ENCODE measurements around the gene SHH.

The SHH gene

DNA sequence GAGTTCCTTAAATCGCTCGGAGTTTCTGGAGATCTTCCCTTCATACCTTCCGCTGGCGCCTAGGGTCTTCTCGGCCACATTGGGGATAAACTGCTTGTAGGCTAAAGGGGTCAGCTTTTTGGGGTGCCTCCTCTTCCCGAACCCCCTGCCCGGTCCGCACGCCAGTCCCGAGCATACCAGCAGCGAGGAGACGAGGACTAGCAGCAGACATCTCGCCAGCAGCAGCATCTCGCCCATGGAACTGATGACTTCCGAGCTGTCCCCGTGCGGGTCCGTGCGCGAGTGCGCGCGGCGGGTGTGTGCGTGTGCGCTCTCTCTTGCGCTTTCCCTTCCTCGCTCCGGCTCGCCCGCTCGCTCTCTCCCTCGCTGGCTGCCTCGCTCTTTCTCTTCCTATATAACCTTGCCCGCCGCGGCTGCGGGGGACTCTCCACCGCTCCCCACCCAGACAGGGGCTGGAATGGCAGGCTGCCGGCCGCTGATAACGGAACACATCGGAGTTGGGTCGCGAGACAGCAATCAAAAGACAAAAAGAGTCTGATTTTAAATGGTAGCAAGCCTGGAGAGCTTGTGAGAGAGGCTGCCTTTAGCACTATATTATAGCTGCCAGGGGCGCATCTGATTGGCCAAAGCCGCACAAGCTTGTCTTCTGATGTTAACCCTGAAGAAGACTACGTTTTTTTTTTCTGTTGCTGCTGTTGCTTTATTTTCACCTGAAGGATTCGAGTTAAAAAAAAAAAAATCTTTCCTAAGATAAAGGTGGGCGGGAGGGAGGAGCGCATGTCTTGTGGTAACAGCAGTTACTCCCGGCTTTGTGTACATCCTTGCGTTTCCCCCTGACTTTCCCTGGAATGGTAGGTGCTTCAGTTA is at the start of gene SHH:
SHH (minus strand) TSS at position 569 of the 867 bp plus-strand sequence; CDS start at position 228, 341 bp downstream.
- peak; percentile 34 for DNase-seq (ENCODE audit: low spot score)

- DNase-seq (ENCODE audit: low spot score) = no peak
These were observed 49.2 kb upstream of the SHH start for GRCh38 chr7:155861480-155861868.

- DNase-seq (ENCODE audit: low spot score) = no peak
These were observed 48.7 kb upstream of the SHH start for GRCh38 chr7:155860840-155861479.

DNA sequence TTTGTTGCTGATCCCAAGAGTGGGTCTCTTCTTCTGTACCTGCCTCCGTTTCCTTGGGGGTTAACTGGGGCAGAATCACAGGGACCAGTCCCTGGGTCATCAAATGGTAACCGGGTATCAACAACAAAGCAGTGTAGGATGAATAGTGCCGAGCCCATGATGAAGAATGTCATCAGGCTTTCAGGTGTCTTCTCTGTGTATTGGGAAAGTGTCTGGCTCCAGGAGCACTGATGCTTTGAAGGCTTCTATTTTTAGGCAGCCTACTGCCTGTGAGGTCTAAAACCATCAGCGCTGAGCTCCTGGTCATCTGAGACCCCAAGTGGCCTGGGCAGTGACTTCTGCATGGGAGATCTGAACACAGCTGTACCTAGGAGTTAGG is 48.2 kb upstream of the SHH start:
- DNase-seq (ENCODE audit: low spot score) = no peak

DNA sequence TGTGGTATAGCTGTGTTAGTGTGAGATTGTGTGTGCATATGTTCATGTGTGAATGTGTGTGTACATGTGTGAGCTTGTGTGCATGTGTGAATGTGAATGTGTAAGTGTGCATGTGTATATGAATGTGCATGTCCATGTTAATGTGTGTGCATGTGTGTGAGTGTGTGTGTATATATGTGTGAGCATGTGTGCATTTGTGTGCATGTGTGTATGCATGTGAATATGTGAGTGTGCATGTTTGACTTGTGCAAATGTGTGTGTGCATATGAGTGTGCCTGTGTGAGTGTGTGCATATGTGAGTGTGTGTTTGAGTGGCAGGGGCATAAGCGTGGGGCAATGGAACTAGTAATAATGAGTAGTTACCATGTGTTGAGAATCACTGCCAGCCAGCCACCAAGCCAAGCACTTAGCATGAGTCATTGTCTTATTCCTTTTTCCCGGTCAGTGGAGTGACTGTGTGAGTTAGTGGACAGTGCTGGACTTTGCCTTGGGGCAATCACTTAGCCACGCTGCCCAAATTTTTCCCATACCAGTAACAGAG is 46.3 kb upstream of the SHH start:
- no peak for DNase-seq (ENCODE audit: low spot score)

DNA sequence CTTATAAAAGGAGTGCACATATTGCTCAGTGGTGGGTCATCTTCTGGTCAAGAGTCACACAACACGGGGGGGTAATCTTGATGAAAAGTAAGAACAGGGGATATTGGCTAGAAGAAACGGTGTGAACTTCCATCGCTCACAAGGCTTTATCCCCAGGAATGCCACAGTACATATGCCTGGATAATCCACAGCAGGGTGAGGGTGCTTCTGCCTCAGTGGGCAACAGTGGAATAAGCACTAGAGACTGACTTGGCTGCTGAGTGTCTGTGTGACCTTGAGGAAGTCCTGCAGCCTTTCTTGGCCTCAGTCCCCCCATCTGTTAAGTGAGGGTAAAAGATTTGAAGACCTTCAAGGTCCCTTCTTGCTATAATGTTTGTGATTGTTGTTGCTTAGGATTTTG is 44.9 kb upstream of the SHH start:
- DNase-seq (ENCODE audit: low spot score) = no peak

DNA sequence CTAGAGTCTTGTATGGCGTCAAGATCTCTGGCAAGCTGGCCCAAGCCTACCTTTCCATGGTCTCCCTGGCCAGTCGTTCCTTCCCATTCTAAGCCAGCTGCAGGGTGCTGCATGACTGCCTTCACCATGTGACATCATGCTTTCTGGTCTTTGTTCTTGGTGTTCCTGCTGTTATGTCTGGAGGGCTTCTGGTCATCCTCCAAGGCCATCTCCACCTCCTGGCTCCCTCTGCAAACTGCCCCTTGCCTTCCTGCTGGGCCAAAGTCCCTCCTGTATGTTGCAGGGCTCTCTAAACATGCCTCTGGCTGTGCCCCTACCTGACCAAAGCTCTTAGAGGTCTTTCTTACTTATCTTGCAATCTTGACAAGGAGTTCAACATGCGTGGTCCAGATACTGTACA is 44.4 kb upstream of the SHH start:
- no peak for DNase-seq (ENCODE audit: low spot score)

- DNase-seq (ENCODE audit: low spot score) = no peak
These were observed 40.4 kb upstream of the SHH start for GRCh38 chr7:155852426-155853301.

DNA sequence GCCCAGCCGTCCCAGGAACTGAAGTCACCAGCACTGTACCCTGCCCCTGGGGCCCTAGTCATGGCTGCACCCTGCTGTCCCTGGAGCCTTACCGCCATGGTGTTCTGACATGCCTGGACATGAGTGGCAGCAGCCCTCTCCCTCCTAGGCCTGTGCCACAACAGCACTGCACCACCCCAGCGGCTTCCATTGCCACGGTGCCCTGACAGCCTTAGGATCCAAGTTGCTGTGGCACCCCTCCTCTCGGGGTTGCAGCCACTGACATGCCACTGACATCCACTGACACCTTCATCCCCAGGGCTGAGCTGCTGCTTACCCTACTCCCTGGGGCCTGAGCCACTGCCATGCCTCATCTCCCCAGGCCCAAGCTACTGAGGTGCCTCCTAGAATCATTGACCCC is 39.6 kb upstream of the SHH start:
- no peak for DNase-seq (ENCODE audit: low spot score)

DNA sequence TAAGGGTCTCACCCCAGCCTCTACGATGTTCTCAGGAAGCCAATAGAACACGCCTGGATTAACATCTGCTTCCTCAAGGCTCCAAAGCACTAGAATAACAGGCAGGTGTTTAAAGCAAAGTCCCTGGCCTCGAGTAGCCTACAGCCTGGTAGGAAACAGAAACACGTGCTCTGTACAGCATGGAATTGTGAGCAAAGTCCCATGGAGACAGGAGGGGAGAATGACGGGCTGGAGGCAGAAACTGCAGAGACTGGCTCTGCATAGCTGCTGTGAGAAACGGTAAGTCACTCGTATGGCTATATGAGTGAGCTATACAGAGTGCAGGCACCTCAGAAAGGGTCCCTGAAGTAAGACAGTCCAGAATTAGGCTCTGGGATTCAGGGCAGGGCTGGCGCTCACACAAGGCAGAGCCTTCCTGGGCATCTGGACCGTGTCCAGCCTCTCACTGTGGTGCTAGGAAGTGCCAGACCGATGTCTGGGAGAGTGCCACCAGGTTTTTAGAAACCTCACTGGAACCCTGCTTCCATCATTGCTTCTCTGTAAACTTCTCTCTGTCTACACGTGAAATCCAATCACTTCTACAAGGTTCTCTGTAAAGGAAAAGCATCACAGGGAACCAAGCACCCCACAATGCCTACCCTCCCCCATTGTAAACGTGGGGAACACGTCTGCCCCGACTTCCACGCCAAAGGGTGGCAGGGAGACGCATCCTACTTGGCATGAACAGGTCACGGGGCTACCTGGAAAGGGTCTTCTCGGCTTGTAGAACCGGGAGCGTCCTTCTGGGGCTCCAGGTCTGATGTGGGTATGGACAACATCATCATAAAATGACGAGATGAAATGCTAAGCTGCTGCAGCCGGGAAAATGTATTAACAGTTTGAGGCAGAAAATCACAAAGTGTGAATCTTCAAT is 38.8 kb upstream of the SHH start:
- no peak for DNase-seq (ENCODE audit: low spot score)

DNA sequence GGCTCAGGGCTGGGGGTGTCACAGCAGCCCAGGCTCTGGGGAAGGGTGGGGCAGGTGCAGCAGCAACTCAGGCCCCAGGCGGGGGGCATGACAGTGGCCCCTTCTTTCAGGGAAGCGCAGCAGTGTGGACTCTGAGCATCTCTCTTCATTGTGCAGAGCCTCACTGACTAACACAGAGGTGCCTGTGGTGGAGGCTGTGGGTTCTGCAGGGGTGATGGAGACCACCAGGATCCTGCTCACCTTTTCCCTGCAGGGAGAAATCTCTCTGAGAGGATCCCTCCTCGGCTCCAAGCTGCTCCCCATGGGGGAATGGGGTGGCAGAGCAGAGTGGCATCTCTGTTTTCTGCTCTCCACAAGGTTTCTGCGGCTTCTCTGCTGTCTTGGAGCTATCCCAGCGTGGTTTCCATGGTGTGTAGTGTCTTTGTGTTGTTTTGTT is 37.8 kb upstream of the SHH start:
- no peak for DNase-seq (ENCODE audit: low spot score)

- DNase-seq (ENCODE audit: low spot score) = no peak
These were observed 36.7 kb upstream of the SHH start for GRCh38 chr7:155848691-155849669.

DNA sequence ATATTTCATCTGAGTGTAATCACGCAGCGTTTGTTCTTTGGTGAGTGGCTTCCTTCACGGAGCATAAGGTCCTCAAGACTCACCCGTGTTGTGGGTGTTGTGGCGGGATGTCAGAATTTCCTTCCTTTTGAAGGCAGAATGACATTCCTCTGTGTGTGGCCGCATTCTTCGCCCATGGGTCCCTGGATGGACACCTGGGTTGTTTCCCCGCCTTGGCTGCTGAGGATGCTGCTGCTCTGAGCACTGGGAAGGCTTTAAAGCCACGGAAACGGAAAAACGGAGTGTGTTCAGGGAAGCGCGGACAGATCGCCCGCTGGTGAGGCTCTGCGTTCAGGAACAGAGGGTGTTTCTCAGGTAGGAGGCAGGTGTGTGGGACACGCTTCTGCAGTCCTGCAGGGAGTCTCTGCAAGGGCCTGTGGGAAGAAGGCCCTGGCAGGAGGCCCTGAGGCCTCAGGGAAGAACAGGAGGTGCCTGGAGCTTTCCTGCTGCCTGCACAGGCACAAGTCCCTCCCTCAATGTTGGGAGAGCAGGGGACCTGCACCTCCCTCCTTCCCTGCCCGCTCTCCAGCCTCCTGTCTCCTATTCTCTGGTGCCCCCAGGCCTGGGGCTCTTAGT is 35.7 kb upstream of the SHH start:
- DNase-seq (ENCODE audit: low spot score) = no peak

DNA sequence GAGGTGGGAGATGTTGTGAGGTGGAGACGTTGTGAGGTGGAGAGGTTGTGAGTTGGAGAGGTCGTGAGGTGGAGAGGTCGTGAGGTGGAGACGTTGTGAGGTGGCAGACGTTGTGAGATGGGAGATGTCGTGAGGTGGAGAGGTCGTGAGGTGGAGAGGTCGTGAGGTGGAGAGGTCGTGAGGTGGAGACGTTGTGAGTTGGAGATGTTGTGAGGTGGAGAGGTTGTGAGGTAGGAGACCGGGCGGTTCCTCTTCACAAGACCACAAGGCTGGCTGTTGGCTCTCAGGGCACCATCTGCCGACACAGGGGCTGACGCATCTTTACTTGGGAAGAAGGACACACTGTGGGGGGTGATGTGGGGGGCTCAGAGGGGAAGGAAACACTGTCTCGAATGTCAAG is 34.7 kb upstream of the SHH start:
- no peak for DNase-seq (ENCODE audit: low spot score)

DNA sequence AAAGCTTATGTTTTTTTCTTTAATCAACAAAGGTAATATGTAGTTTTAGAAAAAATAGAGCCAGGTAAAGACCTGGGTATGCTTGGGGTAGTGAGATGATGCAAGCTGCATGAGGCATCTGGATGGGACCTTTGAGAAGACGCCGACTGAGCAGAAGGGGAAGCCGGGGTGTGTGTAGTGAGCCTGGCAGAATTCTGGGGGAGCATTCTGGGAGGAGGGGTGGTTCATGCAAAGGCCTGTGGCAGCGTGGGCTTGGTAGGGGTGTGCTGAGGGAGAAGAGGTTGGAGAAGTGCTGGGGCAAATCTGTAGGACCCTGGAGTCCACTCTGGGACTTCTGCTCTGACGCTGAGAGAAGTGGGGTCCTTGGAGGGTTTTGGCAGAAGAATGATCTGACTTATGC is 33.9 kb upstream of the SHH start:
- DNase-seq (ENCODE audit: low spot score) = no peak

DNA sequence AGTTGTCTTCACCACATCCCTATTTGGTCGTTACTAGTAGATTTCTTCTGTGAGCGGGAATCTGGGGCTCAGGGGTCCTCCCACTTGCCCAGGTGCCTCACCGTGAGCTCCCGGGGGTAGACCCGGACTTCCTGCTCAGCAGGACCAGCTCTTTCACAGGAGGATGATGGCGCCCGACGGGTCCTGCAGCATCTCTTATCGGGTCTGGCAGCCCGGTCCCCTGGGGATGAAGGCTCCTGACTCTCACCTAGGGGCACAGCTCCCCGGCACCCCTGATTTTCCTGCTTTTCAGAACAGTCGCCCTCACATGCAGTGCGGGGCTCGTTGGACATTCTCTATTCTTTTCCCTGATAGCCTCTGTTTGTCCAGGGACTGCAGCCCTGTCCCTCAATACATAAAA is 33.0 kb upstream of the SHH start:
- DNase-seq (ENCODE audit: low spot score) = no peak

GRCh38 chr7:155844526-155844925 is 32.3 kb upstream of the SHH start:
- no peak for DNase-seq (ENCODE audit: low spot score)

GRCh38 chr7:155844019-155844453 is 31.8 kb upstream of the SHH start:
- no peak for DNase-seq (ENCODE audit: low spot score)

- DNase-seq (ENCODE audit: low spot score) = no peak
These were observed 31.3 kb upstream of the SHH start for GRCh38 chr7:155843426-155844018.
